GM19035 (cell line): ENCODE measurements around the gene RFT1.
"Not testable (repeated sequence)": the region's sequence is repeated elsewhere in the genome, so short reads cannot be mapped to it uniquely, and the experiment has no call there.

Experiments used
- ATAC-seq: cut with Tn5 transposase; IDR thresholded peaks from one replicate; pipeline ENCODE4 v1.9.1; 2021; ENCODE audit not compliant: unreplicated experiment

RFT1 gene

DNA sequence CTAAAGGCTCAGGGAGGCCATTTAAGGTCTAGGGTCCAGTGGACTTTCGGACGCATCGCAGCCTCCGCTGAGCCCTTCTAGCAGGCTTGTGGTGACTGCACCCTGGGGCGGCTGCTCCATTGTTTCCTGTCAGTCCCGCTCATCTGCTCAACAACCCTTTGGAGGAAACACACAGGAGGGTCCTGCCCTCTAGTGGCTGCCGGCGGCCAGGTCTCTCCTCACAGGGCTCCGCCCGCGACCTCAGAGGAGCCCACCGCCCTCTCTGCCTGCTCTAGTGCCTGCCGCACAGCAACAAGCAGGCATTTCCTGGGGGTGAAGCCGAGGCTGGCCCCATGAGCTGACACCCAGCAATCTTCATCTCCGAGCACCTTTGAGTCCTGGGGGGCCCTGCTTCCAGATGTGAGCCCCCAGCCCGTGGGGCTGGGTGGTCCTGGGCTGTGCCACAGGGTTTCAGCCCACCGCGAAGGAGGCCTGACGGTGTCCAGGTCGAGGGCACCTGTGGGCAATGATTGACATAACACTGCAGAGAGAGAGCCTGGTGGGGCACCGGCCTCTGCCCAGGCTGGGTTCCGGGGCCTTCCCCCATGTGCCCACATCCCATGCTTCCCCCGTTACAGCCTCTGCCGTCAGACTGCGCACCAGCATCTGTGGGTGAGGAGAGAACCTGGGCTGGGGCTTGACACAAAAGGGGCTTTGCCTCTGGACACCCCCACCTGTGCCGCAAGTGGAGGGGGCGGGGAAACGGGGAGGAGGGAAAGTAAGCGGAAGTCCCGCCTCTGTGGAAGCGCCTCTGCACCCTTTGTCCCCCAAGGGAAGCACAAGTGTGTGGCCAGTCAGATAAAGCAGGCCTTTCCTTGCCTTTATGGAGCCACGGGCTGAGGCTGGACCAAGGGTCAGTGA is 57.3 kb downstream of the RFT1 start:
- ATAC-seq: peak; percentile 86

DNA sequence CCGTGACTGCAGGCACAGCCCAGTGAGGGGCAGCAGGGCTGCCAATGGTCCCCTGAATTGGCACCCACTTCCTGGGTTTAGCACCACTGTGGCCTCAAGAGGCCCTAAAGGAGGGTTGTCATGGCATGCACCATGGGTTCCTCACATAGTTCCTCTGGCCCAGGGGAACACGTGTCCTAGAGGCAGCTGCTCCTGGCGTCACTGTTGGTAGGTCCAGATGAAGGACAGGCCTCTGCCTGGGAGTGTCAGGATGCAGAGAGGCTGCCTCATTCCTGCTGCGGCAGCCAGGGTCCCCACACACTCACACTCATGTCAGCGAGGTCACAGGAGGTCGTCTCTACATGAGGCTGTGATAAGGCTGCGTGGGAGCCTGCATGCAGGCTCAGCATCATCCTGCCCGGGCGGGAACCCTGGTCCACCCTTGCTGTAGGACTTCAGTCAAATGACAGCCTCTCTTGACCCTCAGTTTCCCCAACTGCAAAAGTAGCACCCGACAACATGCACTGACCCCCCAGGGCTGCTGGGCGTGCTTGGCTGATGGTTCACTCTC is 58.3 kb downstream of the RFT1 start:
- ATAC-seq: no peak

DNA sequence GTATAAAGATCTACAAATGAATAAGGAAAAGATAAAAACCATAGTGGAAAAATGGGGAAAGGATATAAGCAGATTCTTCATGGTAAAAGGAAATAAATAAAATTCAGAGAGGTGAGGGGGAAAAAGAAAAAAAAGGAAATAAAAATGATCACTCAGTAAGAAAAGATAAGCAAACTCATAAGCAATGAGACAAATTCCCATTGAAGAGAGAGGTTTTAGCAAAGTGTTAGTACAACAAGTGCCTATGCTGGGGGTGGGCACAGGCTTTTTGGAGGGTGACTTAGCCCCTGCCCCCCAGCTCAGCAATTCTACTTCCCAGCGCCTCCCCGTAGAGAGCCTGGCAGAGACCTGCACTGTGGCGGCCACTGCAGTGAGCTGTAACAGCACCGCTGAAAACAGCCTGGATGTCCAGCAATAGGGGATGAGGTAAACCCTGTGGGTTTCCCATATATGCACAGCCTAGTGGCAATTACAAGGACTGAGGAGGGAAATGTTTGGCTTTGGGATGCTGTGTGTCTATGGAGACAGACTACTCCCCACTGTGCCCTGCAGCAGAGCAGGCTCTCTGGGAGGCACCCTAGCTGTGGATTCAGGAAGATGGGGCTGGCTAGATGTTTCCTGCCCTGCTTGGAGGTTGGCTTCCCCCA is 60.7 kb downstream of the RFT1 start:
- no peak for ATAC-seq

DNA sequence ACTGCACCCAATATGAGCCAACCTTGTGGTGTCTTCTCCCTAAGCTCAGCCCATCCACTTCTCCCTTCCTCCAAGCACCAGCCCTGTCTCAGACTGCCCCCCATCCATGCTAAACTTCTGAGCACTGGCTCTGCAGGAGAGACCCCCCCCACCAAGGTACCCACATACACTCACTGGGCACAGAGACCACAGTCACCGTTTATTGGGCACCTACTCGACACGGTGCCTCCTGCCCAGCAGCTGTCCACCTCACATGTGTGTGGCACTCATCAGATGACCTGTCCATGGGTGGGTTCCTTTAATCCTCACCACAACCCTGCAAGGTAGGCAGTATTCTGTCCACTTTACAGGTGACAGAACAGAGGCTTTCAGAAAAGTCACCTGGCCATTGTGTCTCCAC is 62.1 kb downstream of the RFT1 start:
- no peak for ATAC-seq

DNA sequence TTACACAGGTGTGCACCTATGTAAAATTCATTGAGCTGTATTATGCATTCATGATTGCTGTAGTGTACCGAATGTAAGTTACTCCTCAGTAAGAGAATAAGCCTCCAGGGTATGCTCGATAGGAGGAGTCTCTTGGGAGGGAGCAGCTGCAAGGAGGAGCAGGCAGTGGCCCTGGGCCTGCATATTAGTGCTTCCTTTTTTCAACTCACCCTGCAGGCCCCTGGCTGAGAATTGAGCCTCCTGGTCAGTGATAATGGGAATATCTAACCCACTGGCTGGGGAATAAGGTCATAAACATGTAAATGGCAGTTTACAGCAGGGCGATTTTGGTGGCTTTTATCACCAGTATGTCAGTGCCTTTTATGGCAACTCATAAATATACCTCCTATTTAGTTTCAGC is 62.7 kb downstream of the RFT1 start:
- ATAC-seq: no peak

DNA sequence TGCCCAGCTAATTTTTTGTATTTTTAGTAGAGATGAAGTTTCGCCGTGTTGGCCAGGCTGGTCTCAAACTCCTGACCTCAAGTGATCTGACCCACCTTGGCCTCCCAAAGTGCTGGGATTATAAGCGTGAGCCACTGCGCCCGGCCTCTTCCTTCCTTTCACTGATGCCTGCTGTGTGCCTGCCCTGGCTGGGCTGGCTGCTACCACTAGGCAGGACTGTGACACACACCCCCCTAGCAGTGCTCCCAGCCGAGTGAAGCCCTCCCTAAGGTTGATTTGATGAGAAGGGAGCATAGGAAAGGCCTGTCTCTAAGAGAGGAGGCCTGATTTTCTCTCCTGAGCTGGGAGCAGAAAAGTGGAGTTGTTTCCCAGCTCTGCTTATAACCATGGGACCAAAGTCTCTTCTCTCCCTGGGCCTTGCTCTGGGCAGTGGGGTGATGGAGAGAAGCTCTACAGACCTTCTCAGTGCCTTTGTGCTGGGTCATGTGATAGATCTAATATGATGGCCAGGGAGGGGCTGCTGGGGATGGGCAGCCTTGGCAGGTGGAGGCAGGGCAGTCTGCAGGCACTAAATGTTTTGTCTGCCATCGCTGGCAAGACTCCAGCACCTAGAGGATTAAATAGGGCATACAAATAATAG is 64.3 kb downstream of the RFT1 start:
- ATAC-seq: no peak

DNA sequence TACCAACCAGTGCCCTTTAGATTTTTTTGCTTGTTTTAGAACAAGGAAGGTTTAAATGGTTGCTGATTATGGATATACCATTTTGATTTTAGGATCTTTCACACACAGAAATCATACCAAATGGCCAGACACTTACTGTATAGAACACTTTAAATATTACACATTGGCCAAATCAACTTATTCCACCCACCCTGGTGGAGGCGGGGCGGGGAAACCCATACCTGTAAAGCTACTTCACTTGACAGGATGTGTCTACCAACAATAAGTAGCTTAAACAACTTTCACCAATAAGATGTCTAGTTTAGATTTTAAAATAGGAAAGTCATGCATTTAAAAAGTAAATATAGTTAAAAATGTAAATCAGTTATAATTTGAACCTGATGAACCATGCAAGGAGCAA is 67.3 kb downstream of the RFT1 start:
- no peak for ATAC-seq

DNA sequence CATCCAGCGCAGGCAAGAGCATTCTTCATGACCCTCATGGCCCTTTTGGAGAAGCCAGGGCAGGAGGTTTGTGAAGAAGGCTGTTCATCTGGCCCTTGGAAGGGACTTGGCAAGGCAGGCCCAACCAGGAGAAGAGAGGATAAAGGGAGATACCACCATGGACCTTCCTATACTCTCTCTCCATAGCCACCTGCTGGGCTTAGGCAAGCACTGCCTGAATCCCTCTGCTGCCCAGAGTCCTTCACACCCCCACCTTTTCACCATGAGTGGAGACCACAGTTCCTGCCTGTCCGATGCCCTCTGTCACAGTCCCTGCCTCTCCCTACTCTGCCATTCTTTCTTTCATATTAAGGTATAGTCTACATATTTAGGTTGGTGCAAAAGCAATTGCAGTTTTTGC is 73.8 kb downstream of the RFT1 start:
- no peak for ATAC-seq

DNA sequence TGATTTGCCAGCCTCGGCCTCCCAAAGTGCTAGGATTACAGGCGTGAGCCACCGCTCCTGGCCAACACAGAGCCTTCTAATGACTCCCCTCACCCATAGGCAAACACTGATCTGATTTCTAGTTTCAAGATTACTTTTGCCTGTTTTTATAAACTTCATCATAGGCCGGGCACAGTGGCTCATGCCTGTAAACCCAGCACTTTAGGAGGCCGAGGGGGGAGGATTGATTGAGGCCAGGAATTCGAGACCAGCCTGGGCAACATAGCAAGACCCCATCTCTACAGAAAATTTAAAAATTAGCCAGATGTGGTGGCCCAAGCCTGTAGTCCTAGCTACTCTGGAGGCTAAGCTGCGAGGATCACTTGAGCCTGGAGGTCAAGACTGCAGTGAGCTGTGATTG is 76.0 kb downstream of the RFT1 start:
- ATAC-seq: not testable (repeated sequence)

DNA sequence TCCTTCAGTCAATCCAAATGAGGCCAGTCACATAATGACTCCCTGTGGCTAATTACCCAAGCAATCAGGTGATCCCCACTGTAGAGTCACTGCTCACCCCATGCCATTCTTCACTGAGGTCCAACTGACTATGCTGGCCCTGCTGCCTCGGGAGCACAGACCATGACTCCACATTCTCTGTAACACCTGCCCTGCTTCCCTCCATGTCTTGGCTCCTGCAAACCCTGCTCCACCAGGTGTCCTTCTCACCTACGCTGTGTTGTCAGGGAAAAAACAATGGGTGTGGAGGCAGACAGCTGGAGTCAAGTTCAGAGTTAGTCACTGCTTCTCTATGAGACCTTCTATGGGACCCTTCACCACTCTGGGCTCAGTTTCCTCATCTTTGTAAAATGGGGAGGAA is 78.3 kb downstream of the RFT1 start:
- ATAC-seq: no peak

DNA sequence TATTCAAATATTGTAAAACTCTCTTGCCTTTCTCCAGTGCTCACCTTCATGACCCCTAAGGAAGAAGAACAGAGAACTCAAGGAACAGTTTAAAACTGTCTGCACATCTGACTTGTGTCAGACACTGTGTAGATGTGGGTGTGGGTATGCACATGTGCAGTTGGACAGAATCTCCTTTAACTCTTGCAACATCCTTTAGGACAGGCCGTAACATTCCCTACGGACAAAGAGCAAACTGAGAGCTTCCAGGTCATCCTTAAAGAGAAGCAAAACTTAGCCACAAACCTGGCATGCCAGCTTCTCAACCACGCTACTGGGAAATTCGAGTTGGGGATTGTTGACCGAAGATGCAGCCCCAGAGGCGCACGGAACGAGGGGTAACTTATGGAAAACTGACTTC is 80.2 kb downstream of the RFT1 start:
- ATAC-seq: no peak

DNA sequence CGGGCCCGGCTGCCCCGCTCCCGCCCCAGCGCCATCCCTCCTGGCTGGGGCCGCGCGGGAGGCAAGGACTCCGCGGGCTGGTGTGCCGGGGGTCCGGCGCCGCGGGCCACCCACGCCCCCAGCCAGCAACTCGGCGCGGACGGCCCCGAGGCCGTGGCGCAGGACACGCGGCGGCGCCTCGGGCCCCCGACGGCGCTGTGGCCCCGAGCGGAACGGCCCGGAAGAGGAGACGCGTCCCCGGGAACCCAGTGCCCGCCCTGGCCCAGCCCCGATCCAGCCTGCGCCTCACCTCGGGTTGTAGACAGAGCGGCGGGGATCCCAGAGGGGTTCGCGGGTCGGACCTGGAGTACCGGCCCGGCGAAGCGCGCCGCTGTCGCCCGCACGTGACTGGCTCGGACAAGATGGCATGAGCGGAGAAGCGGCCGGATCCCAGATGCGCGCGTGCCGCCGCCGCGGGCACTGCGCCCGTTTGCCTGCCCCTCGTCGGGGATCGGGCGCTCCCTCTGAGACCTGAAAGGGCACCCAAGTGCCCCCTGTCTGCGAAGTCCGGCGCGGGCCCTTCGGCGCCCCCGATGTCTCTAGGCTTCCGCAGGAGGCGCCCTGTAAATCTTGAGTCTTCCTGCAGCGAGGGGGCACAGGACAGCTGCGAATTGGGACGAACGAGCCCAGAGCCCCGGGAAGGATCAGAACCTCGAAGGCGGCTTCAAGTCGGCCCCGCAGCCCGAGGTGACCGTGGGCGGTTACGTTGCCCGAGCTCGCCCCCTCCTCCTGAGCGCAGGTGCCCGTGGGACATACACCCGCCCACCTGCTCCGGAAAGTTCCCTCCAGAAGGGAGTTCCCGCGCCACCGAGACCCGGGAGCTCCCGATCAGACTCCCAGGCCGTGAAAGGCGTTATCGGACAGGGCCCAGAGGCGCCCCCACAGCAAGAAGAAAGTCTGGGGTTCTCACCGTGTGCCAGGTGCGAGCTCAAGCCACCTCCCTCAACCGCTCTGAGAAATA is 83.8 kb downstream of the RFT1 start:
- peak; percentile 41 for ATAC-seq

DNA sequence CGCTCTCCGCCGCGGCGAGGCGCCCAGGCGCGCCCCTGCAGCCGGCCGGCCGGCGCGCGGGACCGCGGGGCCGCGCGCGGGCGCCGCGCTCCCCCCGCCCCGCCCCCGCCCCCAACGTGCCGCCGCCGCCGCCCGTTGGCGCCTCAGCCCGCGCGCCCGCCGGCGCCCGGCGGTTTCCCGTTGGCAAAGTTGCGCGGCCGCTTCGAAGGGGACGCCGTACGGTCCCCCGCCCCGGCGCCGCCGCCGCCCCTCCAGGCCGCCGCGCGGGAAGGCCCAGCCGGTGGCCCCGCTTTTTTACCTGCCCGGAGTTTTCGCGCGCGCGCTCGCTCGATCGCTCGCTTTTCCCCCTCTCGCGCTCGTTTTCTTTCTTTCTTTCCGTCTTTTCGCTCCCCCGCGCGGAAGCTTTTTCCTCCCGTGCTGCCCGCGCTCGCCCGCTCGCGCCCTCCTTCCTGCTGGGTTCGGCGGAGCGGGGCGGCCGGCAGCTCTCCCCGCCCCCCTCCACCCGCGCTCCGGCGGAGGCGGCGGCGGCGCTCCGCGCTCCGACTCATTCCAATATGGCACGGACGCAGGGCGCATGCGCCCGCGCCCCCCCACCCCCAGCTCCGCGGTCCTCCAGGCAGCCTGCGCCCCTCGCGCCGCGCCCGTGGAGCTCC is 84.6 kb downstream of the RFT1 start, which contains the start of gene SFMBT1:
SFMBT1 (minus strand) TSS at position 556 of the 653 bp plus-strand sequence. CDS start 76,945 bp downstream, outside the sequence.
- ATAC-seq: peak; percentile 51

DNA sequence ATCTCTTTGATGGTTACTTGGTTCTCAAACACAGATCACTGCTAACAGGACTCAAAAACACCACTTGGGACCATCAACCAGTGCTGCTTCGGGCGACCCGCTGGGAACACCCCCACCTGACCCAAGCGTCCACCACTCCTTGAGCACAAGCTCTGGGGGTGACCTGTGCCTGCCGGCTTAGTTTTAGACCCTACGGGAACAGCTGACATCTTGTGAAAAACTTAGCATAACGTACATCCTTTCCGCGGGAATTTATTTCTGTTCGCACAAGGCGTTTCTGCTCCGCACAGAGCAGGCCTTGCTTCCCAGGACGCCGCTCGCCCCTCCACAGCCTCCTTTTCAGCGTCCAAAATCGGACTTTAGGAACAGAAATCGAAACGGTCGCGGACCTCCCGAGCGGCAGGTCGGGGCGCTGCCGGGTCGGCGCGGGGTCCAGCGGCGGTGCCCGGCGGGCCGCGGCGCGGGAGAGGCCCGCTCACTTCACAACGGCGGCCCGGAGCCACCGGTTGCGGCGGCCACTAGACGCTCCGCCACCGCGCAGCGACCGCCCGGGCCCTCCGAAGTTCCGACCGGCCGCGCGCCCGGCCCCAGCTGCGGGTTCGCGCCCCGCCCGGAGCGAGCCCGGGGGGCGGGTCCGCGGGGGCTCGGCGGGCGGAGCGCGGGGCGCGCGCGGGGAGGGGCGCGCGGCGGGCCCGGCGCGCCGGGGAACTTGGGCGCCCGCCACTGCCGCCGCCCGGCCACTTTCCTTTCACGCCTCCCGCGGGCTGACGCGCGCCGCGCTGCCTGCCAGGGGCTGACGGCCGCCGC is 85.3 kb downstream of the RFT1 start:
- peak; percentile 46 for ATAC-seq

DNA sequence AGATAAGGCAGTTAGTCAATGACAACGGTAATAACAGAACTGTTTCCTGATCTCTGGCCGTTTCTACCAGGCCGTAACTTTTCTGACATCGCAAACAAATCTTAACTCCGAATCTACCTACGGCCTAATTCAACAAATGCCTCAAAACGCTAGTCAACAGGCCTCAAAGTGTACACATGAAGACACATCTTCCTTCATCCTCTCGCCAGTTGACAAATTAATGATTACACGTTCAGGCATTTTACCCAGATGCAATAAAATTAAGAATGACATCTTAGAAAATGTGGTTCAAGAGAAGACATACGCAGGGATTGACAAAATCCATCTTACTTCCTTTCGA is 85.9 kb downstream of the RFT1 start:
- ATAC-seq: no peak

DNA sequence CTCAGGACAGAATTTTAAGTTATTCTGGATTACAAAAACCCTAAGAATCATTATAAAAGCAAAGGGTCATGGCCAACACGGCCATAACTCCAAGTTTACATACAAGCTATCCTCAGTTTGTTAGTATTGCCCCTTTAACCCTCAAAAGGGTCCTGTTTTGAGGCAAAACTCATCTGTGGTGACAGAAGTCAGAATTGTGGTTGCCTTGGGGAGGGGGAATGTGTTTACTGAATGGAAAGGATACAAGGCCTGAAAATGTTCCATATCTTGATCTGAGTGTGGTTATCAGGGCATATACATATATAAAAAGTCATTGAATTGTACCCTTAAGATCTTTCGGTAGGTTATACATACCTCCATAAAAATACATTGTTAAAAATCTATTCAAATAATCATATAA is 86.5 kb downstream of the RFT1 start:
- no peak for ATAC-seq

DNA sequence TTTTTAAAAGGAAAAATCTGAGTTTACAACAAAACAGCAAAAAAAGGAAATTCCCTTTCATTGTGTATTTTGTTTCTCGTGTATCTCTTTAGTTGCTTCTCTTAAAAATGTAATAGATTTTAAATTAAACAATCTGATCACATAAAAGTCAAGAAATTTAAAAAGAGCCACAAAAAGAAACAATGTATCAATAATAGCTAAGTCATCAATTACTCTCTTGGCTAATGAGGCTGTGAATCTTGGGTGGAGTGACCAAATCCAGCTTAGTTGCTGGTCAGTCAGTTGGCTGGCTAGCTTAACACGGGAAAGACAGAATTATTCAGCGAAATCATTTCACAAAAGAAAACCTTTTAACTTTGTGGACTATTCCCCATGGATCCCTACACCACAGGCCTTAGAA is 87.6 kb downstream of the RFT1 start:
- no peak for ATAC-seq

DNA sequence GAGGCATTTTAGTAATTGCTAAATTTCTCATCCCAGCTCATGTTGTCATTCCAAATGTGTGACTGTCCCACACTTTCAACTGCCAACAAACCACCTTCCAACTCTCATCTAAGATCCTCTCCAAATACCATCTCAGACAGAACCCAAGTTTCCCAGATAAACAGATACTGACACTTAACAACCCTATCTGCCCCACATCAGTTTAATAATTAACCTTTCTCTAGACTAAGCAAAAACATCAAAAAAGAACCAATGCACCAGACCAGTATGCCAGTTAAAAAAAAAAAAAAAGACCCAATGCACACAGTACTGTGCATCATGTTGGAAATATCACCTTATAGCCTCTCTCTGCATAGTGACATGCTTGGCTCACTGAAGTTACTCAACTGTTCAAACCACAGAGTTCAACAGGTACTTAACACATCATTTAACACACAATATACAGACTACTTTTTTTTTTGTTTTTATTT is 89.8 kb downstream of the RFT1 start:
- no peak for ATAC-seq

DNA sequence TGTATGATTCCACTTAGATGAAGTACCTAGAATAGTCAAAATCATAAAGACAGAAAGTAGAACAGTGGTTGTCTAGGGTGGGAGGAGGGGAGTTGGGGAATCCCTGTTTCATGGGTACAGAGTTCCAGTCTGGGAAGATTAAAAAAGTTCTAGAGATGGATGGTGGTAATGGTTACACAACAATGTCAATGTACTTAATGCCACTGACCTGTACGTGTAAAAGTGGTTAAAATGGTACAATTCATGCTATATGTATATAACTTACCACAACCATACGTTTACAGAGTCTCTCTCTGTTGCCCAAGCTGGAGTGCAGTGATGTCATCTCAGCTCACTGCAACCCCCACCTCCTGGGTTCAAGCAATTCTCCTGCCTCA is 90.9 kb downstream of the RFT1 start:
- no peak for ATAC-seq
